A673 (cell line): Measurements from ENCODE around the gene EPB41.
"Not testable (repeated sequence)": the region's sequence is repeated elsewhere in the genome, so short reads cannot be mapped to it uniquely, and the experiment has no call there.

Source experiments
- EZH2 ChIP-seq: fragments of 200-600 bp; sonication (generic); IDR thresholded peaks from 2 replicates; pipeline ENCODE4 v1.6.1; 2017; ENCODE audit warnings: borderline replicate concordance, low read depth, mild to moderate bottlenecking, mixed read lengths, antibody characterized with exemption, low read length; ENCODE audit not compliant: poor library complexity, severe bottlenecking
- TF ChIP-seq, protein P1 (sequence below): fragments of 300-800, 200-600 bp; sonication (generic); conservative IDR thresholded peaks from 2 replicates; pipeline ENCODE4 v1.5.1; 2017; ENCODE audit warnings: low read depth, mild to moderate bottlenecking, antibody characterized with exemption, low read length, moderate library complexity, mixed read lengths

DNA sequence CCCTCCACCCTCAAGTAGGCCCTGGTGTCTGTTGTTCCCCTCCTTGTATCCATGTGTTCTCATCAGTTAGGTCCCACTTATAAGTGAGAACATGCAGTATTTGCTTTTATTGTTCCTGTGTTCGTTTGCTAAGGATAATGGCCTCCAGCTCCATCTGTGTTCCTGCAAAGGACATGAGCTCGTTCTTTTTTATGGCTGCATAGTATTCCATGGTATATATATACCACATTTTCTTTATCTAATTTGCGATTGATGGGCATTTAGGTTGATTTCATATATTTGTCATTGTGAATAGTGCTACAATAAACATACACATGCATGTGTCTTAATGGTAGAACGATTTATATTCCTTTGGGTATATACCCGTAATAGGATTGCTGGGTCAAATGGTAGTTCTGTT is 178.3 kb downstream of the EPB41 start:
- TF ChIP-seq, protein P1, sequence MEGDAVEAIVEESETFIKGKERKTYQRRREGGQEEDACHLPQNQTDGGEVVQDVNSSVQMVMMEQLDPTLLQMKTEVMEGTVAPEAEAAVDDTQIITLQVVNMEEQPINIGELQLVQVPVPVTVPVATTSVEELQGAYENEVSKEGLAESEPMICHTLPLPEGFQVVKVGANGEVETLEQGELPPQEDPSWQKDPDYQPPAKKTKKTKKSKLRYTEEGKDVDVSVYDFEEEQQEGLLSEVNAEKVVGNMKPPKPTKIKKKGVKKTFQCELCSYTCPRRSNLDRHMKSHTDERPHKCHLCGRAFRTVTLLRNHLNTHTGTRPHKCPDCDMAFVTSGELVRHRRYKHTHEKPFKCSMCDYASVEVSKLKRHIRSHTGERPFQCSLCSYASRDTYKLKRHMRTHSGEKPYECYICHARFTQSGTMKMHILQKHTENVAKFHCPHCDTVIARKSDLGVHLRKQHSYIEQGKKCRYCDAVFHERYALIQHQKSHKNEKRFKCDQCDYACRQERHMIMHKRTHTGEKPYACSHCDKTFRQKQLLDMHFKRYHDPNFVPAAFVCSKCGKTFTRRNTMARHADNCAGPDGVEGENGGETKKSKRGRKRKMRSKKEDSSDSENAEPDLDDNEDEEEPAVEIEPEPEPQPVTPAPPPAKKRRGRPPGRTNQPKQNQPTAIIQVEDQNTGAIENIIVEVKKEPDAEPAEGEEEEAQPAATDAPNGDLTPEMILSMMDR = not testable (repeated sequence)
- TF ChIP-seq EZH2 = not testable (repeated sequence)
